Fibroblast of mammary gland (primary cell): ENCODE measurements around the gene SRGAP1.

Experiments
- DNase-seq: peaks from one replicate; pipeline ENCODE4 v3.0.0-alpha.2; 2010; ENCODE audit warnings: low read depth
- H3K4me3 ChIP-seq: 2 replicates; pipeline ENCODE4 v1.5.1; 2011; ENCODE audit warnings: low read depth, mild to moderate bottlenecking, low read length, moderate library complexity; ENCODE audit not compliant: control insufficient read depth
- CTCF ChIP-seq: conservative IDR thresholded peaks from 2 replicates; pipeline ENCODE4 v1.5.1; 2011; ENCODE audit warnings: low read depth, low read length, inconsistent platforms; ENCODE audit not compliant: control insufficient read depth, insufficient read depth

SRGAP1 gene

DNA sequence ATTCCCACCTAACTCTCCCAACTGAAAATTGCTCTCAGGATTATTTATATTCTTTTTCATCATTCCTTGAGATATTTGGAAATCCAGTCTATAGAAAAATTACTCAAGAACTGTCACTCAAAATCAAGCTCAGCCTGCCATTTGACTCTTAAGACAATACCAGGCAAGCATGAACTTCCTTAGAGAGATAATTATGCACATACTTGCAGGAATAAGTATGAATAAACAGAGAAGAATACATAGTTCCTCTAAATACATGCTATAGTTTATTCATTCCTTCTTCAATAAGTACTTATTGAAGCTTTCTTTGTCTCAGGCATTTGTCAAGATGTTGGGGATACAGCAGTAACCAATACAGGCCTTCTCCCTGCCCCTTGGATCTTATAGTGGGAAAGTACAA is 154.1 kb downstream of the SRGAP1 start:
- DNase-seq: no peak
- H3K4me3 ChIP-seq: no peak overlapping the region
- no peak for TF ChIP-seq CTCF

DNA sequence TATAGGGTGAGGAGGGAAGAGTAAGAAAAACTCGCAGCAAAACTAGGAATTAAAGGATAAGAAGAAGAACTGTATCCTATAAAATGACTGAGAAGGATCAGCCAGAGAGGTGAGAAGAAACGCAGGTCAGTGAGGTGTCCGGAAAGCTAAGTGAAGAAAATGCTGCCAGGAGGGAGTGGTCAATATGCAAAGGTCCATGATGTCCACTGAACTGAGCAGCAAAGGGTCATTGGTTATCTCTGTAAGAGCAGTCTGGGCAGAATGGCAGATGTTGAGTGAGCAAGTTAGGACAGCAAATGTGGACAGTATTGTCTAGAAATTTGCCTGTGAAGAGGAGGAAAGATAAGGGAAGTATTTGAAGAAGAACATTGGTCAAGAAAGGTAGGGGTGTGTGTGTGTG is 155.4 kb downstream of the SRGAP1 start:
- no peak overlapping the region for H3K4me3 ChIP-seq
- no peak for DNase-seq
- no peak for TF ChIP-seq CTCF

GRCh38 chr12:64001439-64001838 is 156.9 kb downstream of the SRGAP1 start:
- no peak overlapping the region for H3K4me3 ChIP-seq
- TF ChIP-seq CTCF: no peak
- peak; percentile 67 for DNase-seq

GRCh38 chr12:64004641-64005040 is 160.1 kb downstream of the SRGAP1 start:
- TF ChIP-seq CTCF: no peak
- H3K4me3 ChIP-seq: no peak overlapping the region
- peak; percentile 81 for DNase-seq

DNA sequence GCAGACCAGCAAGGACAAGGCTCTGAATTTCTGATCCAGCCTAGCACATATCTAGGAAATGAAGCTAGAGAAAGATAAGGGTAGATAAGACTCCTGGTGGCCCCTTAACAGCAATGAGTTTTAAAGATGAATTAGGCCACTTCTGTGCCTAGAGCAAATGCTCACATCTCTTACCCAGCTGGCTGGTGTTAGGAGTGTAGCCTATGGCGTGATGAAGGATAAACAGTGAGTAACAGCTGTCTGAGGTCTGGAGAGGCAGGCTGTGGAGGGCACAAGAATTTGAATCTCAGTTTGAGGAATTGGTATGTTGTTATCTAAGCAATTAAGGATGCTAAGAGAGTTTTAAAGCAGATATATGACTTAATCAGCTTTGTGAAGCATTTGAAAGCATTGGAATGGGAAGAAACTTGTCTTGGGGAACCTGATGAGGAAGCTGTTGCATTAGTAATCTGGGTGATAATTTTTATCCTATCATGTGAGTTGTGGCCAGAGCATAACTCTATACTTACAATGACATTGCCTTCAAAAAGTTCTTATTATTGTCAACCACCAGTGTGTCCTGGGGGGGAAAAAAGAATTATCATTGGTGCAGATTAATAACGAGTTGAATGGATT is 161.8 kb downstream of the SRGAP1 start:
- TF ChIP-seq CTCF: no peak
- H3K4me3 ChIP-seq: no peak overlapping the region
- no peak for DNase-seq

DNA sequence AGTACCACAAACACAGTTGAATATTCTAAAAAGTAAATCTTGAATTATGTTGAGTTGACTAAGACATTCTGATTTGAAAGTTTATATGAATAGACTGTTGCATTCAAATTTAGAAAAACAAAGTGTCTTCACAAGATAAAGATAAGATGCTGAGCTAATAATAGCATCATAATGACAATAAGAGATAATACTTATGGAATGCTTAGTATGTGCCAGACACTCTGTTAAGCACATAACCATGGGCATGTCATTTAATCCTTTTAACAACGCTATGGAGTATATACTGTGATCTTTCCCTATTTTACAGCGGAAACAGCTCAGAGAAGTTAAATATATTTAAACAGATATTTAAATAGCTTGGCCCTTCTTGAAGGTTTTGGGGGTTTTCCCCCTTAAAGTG is 163.4 kb downstream of the SRGAP1 start:
- DNase-seq: no peak
- TF ChIP-seq CTCF: no peak
- H3K4me3 ChIP-seq: no peak overlapping the region

DNA sequence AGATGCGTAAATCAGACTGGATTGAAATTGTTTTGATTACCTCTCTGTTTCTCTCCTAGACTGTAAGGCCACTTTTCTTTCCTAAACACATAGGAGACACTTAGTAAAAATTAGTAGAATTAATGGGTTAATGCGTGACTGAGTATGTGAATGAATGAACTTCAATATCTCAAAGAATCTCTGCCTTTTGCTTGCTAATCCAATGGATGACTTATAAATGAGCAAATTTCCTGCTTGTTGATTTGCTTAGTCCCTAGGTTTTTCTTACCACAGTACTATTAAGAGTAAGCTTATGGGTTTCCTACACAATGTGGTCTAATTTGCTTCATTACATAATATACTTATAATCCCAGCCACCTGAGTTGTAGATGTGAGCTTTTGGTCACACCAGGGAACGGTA is 164.1 kb downstream of the SRGAP1 start:
- H3K4me3 ChIP-seq: no peak overlapping the region
- no peak for TF ChIP-seq CTCF
- no peak for DNase-seq
